Calu3 (cell line): ENCODE data around the gene OR10G3. TPM values are rescaled to one million over a fixed set of nuclear protein-coding genes. Genes with fewer than 3 reads are reported as not detected.

Experiments used
- BruUV-seq: library from RNA; stranded (reverse); fragments of 400-500 nt; replicated peaks from 2 replicates; lab custom pipeline; 2021; lab: Mats Ljungman, UMichigan
- CTCF ChIA-PET: fragments of 300-600 bp; sonication (Branson Sonifier 250); formaldehyde crosslinking; loops from one replicate; lab custom pipeline; 2022; ENCODE audit warnings: antibody characterized with exemption; lab: Charles Lee
- DNase-seq: peaks from one replicate; pipeline ENCODE4 v3.0.0; 2022
- H3K27ac Mint-ChIP-seq: one replicate; pipeline ENCODE4 v1.8.0; 2022; ENCODE audit warnings: mixed read lengths; ENCODE audit not compliant: unreplicated experiment
- H3K27me3 Mint-ChIP-seq: one replicate; pipeline ENCODE4 v1.8.0; 2022; ENCODE audit warnings: mixed read lengths; ENCODE audit not compliant: unreplicated experiment
- H3K36me3 Mint-ChIP-seq: one replicate; pipeline ENCODE4 v1.8.0; 2022; ENCODE audit warnings: mild to moderate bottlenecking, moderate library complexity, mixed read lengths; ENCODE audit not compliant: insufficient read depth, unreplicated experiment
- H3K4me1 Mint-ChIP-seq: one replicate; pipeline ENCODE4 v1.8.0; 2022; ENCODE audit warnings: mild to moderate bottlenecking, low read depth, mixed read lengths; ENCODE audit not compliant: unreplicated experiment
- H3K4me3 Mint-ChIP-seq: one replicate; pipeline ENCODE4 v1.8.0; 2022; ENCODE audit warnings: mild to moderate bottlenecking, low read depth, moderate library complexity, mixed read lengths; ENCODE audit not compliant: unreplicated experiment
- H3K9me3 Mint-ChIP-seq: one replicate; pipeline ENCODE4 v1.8.0; 2022; ENCODE audit warnings: low read depth, mixed read lengths; ENCODE audit not compliant: unreplicated experiment
- CTCF ChIP-seq: fragments of 200-600 bp; IDR thresholded peaks from one replicate; pipeline ENCODE4 v1.8.0; 2022; ENCODE audit warnings: antibody characterized with exemption; ENCODE audit not compliant: unreplicated experiment
- intact Hi-C: fragments of 100-400 bp; cut with micrococcal nuclease; formaldehyde crosslinking; loops from one replicate; pipeline ENCODE4 v1.10.0; 2022; ENCODE audit not compliant: unreplicated experiment
- total RNA-seq: library from RNA; stranded (reverse); gene quantifications from 2 replicates; pipeline ENCODE4 v1.2.3, GENCODE V29; 2022

Gene OR10G3
- total RNA-seq, 1 experiment from 2014 or later: not detected

GRCh38 chr14:21523203-21523602 lies 56.7 kb downstream of the OR10G3 start:
- Mint-ChIP-seq H3K27me3 (peaks cover 33% of the 10 kb centered on the region), H3K36me3 (peaks cover 11% of the 10 kb centered on the region), H3K4me3 (no peak overlapping the region), H3K4me1 (no peaks in the 10 kb centered on the region), H3K9me3 (no peaks in the 10 kb centered on the region), H3K27ac (no peak overlapping the region)
- no TSS peak for BruUV-seq
- CTCF ChIA-PET: interaction anchor here (0.6 to 1.0 kb wide), 2 partner anchors 12 to 51 kb away, joined by 3 read pairs; partner anchors contain the start of gene METTL3
- intact Hi-C loops: no loop called here
- no peak for TF ChIP-seq CTCF
- DNase-seq: no peak

- Mint-ChIP-seq H3K36me3 (peaks cover 9% of the 10 kb centered on the region), H3K27me3 (peaks cover 37% of the 10 kb centered on the region), H3K4me3 (no peak overlapping the region), H3K4me1 (no peaks in the 10 kb centered on the region), H3K27ac (no peak overlapping the region), H3K9me3 (no peaks in the 10 kb centered on the region)
- CTCF ChIA-PET: interaction anchor here (0.6 kb wide), 1 partner anchor 33 kb away, joined by 10 read pairs; no protein-coding TSS in a partner anchor
- TF ChIP-seq CTCF: no peak
- intact Hi-C loops: no loop called here
- no peak for DNase-seq
- no TSS peak for BruUV-seq
These were observed 58.4 kb downstream of the OR10G3 start for GRCh38 chr14:21521501-21521900.

- CTCF ChIA-PET: no interaction called here
- BruUV-seq: no TSS peak
- Mint-ChIP-seq H3K9me3 (no peaks in the 10 kb centered on the region), H3K27me3 (peaks cover 37% of the 10 kb centered on the region), H3K27ac (no peak overlapping the region), H3K4me1 (no peaks in the 10 kb centered on the region), H3K4me3 (no peak overlapping the region), H3K36me3 (peaks cover 1% of the 10 kb centered on the region)
- intact Hi-C loops: no loop called here
- no peak for DNase-seq
- no peak for TF ChIP-seq CTCF
These were observed 59.1 kb downstream of the OR10G3 start for GRCh38 chr14:21520767-21521166.

- Mint-ChIP-seq H3K4me1 (no peaks in the 10 kb centered on the region), H3K9me3 (no peaks in the 10 kb centered on the region), H3K27ac (no peak overlapping the region), H3K36me3 (no peaks in the 10 kb centered on the region), H3K4me3 (no peak overlapping the region), H3K27me3 (peaks cover 28% of the 10 kb centered on the region)
- intact Hi-C loops: no loop called here
- CTCF ChIA-PET: no interaction called here
- no TSS peak for BruUV-seq
- TF ChIP-seq CTCF: no peak
- DNase-seq: no peak
These were observed 61.2 kb downstream of the OR10G3 start for GRCh38 chr14:21518725-21519124.

Other genes starting within 250 kb of the OR10G3 start
- 81.9 and 89.0 TPM in 2 replicates for gene SUPT16H, start 196.1 kb downstream of the OR10G3 start, total RNA-seq
- 93.1 and 100 TPM in 2 replicates for gene CHD8, start 124.0 kb downstream of the OR10G3 start, total RNA-seq
- 25.2 and 25.4 TPM in 2 replicates for gene RAB2B, start 103.1 kb downstream of the OR10G3 start, total RNA-seq
- 77.4 and 78.0 TPM in 2 replicates for gene TOX4, start 102.9 kb downstream of the OR10G3 start, total RNA-seq
- 40.5 and 42.2 TPM in 2 replicates for gene METTL3, start 68.7 kb downstream of the OR10G3 start, total RNA-seq
- gene SALL2, start 53.7 kb downstream of the OR10G3 start, total RNA-seq: 3.5 and 3.9 TPM in 2 replicates
- not detected in 2 replicates for gene OR10G2, start 54.9 kb upstream of the OR10G3 start, total RNA-seq
- not detected in 2 replicates for gene OR4E2, start 73.8 kb upstream of the OR10G3 start, total RNA-seq
- gene OR4E1, start 93.7 kb upstream of the OR10G3 start, total RNA-seq: not detected in 2 replicates